ENCODE measurements around the gene MRPL4. TPM values are rescaled to one million over a fixed set of nuclear protein-coding genes. Genes with fewer than 3 reads are reported as not detected.

MRPL4 gene
- total RNA-seq, 2 donors from 2014 or later = 79.1 to 140 TPM

DNA sequence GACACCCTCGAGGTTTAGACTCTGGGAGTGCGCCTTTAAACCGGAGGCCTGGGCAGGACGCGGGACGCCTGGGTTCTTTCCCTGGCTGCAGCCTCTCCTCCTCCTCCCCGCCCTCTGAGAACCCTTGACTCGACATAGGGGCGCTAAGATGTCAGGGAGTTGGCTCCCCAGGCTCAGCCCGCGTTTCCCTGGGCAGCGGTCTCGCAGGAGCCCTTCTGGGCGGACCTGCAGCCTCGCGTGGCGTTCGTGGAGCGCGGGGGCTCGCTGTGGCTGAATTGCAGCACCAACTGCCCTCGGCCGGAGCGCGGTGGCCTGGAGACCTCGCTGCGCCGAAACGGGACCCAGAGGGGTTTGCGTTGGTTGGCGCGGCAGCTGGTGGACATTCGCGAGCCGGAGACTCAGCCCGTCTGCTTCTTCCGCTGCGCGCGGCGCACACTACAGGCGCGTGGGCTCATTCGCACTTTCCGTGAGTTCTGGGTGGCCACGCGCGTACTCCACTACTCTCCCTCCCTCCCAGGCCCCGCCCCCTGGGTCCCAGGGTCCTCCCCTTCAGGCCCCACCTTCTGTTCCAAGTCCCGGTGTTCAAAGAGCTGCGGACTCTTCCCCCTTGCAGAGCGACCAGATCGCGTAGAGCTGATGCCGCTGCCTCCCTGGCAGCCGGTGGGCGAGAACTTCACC, 39.0 kb downstream of the MRPL4 start:
- Mint-ChIP-seq H3K4me3 (peak overlapping the region; percentile 87), H3K36me3 (no peaks in the 10 kb centered on the region), H3K9me3 (no peaks in the 10 kb centered on the region), H3K27ac (peak overlapping the region in 1 of 2 donors; percentile 24), H3K27me3 (peaks cover 15 to 17% of the 10 kb centered on the region in 2 donors), H3K4me1 (ENCODE audit: low read depth in 2 of 2) (peaks cover 54 to 59% of the 10 kb centered on the region in 2 donors)
- DNase-seq (ENCODE audit: low spot score) (no peak), ATAC-seq (peak; percentile 32 to 54)

DNA sequence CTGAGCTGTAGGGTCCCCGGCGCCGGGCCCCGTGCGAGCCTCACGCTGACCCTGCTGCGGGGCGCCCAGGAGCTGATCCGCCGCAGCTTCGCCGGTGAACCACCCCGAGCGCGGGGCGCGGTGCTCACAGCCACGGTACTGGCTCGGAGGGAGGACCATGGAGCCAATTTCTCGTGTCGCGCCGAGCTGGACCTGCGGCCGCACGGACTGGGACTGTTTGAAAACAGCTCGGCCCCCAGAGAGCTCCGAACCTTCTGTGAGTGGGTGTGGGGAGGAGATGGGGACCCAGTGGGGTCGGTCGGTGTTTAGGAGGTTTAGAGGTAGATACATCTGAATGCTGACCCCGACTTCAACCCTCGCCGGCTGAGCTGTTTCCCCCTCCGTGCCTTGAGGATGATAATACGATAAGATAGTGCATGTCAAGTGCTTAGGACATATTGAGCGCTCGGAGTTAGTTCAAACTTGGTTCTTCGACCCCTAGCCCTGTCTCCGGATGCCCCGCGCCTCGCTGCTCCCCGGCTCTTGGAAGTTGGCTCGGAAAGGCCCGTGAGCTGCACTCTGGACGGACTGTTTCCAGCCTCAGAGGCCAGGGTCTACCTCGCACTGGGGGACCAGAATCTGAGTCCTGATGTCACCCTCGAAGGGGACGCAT, 39.7 kb downstream of the MRPL4 start:
- DNase-seq (ENCODE audit: low spot score) (no peak), ATAC-seq (no peak)
- Mint-ChIP-seq H3K4me3 (peak overlapping the region; percentile 87), H3K27ac (peak overlapping the region in 1 of 2 donors; percentile 31), H3K4me1 (ENCODE audit: low read depth in 2 of 2) (peaks cover 50 to 53% of the 10 kb centered on the region in 2 donors), H3K36me3 (no peaks in the 10 kb centered on the region), H3K27me3 (peaks cover 15 to 17% of the 10 kb centered on the region in 2 donors), H3K9me3 (no peaks in the 10 kb centered on the region)

DNA sequence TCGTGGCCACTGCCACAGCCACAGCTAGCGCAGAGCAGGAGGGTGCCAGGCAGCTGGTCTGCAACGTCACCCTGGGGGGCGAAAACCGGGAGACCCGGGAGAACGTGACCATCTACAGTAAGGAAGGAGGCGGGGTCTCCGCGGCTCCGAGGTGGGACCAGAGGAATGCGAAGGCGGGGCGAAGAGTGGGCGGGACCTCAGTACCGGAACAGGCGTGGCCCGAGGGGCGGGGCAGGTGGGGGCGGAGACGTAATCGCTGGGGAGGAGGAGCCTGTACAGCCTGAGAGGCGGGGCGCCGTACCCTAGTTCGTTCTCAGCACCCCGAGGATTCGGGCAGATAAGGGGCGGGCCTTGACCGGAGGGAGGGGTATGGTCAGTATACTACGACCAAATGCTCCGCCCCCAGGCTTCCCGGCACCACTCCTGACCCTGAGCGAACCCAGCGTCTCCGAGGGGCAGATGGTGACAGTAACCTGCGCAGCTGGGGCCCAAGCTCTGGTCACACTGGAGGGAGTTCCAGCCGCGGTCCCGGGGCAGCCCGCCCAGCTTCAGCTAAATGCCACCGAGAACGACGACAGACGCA, 40.3 kb downstream of the MRPL4 start:
- peak overlapping the region; percentile 87 for H3K4me3 Mint-ChIP-seq
- H3K4me1 Mint-ChIP-seq (ENCODE audit: low read depth in 2 of 2) = peaks cover 45 to 51% of the 10 kb centered on the region in 2 donors
- H3K9me3 Mint-ChIP-seq = no peaks in the 10 kb centered on the region
- ATAC-seq (peak; percentile 74 to 82), DNase-seq (ENCODE audit: low spot score) (peak; percentile 86)
- H3K36me3 Mint-ChIP-seq = no peaks in the 10 kb centered on the region
- H3K27ac Mint-ChIP-seq = peak overlapping the region in 1 of 2 donors; percentile 32
- peaks cover 15 to 17% of the 10 kb centered on the region in 2 donors for H3K27me3 Mint-ChIP-seq

DNA sequence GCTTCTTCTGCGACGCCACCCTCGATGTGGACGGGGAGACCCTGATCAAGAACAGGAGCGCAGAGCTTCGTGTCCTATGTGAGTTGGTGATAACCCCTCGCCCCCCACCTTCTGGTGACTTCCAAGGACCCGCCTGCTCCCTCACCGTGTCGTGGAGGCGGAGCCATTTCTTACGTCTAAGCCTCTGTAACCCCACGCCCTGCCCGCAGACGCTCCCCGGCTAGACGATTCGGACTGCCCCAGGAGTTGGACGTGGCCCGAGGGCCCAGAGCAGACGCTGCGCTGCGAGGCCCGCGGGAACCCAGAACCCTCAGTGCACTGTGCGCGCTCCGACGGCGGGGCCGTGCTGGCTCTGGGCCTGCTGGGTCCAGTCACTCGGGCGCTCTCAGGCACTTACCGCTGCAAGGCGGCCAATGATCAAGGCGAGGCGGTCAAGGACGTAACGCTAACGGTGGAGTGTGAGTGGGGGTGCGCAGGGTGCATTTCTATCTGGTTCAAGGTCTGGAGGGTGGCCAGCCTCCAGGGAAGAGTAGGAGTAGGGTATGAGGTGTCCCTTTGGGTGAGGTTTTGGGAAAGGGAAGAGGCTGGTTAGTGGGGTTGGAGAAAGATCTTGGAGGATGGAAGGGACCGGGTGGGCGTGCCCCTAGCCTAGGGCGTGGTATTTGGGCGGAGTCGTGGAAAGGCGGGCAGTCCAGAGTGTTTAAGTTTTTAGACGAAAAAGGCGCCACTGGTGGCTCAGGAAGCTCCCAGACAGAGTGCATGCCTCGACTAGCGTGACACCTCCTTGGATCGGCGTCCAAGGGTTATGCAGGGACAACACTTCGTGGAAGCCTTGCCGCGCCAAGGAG, 41.0 kb downstream of the MRPL4 start:
- peaks cover 44 to 45% of the 10 kb centered on the region in 2 donors for H3K4me1 Mint-ChIP-seq (ENCODE audit: low read depth in 2 of 2)
- DNase-seq (ENCODE audit: low spot score) (no peak), ATAC-seq (no peak)
- H3K27ac Mint-ChIP-seq = peak overlapping the region; percentile 32 to 76
- peak overlapping the region; percentile 87 for H3K4me3 Mint-ChIP-seq
- H3K36me3 Mint-ChIP-seq = no peaks in the 10 kb centered on the region
- no peaks in the 10 kb centered on the region for H3K9me3 Mint-ChIP-seq
- H3K27me3 Mint-ChIP-seq = peaks cover 15 to 17% of the 10 kb centered on the region in 2 donors

DNA sequence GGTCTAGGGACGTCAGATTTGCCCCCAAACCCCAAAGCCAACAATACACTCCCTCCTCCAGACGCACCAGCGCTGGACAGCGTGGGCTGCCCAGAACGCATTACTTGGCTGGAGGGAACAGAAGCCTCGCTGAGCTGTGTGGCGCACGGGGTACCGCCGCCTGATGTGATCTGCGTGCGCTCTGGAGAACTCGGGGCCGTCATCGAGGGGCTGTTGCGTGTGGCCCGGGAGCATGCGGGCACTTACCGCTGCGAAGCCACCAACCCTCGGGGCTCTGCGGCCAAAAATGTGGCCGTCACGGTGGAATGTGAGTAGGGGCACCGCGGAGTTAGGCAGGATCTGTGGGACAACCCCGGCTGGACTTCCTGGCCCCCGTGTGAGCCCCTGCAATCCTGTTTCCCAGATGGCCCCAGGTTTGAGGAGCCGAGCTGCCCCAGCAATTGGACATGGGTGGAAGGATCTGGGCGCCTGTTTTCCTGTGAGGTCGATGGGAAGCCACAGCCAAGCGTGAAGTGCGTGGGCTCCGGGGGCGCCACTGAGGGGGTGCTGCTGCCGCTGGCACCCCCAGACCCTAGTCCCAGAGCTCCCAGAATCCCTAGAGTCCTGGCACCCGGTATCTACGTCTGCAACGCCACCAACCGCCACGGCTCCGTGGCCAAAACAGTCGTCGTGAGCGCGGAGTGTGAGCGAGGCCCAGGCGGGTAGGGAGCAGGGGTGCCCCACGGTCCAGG, 41.8 kb downstream of the MRPL4 start:
- H3K9me3 Mint-ChIP-seq = no peaks in the 10 kb centered on the region
- ATAC-seq = no peak
- peak overlapping the region; percentile 87 for H3K4me3 Mint-ChIP-seq
- peaks cover 38 to 41% of the 10 kb centered on the region in 2 donors for H3K4me1 Mint-ChIP-seq (ENCODE audit: low read depth in 2 of 2)
- peaks cover 15 to 17% of the 10 kb centered on the region in 2 donors for H3K27me3 Mint-ChIP-seq
- DNase-seq (ENCODE audit: low spot score) = no peak
- peak overlapping the region; percentile 32 to 76 for H3K27ac Mint-ChIP-seq
- no peaks in the 10 kb centered on the region for H3K36me3 Mint-ChIP-seq

DNA sequence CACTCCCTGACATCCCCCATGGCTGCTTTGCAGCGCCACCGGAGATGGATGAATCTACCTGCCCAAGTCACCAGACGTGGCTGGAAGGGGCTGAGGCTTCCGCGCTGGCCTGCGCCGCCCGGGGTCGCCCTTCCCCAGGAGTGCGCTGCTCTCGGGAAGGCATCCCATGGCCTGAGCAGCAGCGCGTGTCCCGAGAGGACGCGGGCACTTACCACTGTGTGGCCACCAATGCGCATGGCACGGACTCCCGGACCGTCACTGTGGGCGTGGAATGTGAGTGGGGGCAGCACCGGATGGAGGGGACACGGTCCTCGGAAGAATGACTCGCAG, 42.3 kb downstream of the MRPL4 start:
- DNase-seq (ENCODE audit: low spot score) (no peak), ATAC-seq (no peak)
- Mint-ChIP-seq H3K36me3 (no peaks in the 10 kb centered on the region), H3K27me3 (peaks cover 15 to 17% of the 10 kb centered on the region in 2 donors), H3K27ac (no peak overlapping the region), H3K4me3 (peak overlapping the region; percentile 30), H3K9me3 (no peaks in the 10 kb centered on the region), H3K4me1 (ENCODE audit: low read depth in 2 of 2) (peaks cover 37 to 39% of the 10 kb centered on the region in 2 donors)

DNA sequence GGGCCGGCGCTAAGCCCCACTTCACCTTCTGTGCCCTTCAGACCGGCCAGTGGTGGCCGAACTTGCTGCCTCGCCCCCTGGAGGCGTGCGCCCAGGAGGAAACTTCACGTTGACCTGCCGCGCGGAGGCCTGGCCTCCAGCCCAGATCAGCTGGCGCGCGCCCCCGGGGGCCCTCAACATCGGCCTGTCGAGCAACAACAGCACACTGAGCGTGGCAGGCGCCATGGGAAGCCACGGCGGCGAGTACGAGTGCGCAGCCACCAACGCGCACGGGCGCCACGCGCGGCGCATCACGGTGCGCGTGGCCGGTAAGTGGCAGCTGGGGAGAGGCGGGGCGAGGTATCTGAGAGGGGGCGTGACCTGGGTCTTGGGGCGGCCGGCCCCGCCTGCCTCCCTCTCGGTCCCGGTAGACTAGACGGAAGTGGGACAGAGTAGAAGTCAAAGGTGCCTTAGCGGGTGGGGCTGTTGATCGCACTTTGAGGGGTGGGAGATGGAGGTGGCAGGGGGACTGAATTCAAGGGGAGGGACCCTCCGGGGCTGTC, 43.4 kb downstream of the MRPL4 start:
- Mint-ChIP-seq H3K27me3 (peaks cover 12 to 13% of the 10 kb centered on the region in 2 donors), H3K4me3 (peak overlapping the region; percentile 80), H3K9me3 (no peaks in the 10 kb centered on the region), H3K27ac (peak overlapping the region in 1 of 2 donors; percentile 82), H3K4me1 (ENCODE audit: low read depth in 2 of 2) (peaks cover 35 to 38% of the 10 kb centered on the region in 2 donors), H3K36me3 (no peaks in the 10 kb centered on the region)
- DNase-seq (ENCODE audit: low spot score) (peak; percentile 82), ATAC-seq (peak; percentile 82 to 84)

DNA sequence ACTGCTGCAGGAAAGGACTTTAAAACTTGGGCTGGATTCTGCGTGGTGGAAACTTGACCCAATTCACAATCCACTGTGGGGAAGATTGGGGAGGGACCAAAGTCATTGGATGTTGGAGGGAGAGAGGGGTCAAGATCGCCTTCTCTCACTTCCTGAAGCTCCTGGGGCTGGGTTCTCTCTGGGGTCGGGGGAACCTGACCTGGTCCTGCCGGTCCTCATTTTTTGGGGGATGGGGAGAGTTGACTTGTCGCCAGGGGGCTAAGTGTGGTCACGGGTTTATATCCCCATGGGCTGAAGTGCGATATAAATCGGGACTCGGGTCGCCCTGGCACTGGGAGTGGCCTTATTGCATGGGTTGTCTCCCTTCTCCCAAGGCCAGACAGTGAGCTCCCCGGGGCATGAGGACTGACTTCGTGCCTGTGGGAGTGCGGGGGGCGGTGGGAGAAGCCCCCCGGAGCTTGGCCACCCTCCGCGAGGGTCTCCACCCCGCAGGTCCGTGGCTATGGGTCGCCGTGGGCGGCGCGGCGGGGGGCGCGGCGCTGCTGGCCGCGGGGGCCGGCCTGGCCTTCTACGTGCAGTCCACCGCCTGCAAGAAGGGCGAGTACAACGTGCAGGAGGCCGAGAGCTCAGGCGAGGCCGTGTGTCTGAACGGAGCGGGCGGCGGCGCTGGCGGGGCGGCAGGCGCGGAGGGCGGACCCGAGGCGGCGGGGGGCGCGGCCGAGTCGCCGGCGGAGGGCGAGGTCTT, 44.0 kb downstream of the MRPL4 start:
- ATAC-seq = no peak
- peaks cover 8% of the 10 kb centered on the region in 2 donors for H3K27me3 Mint-ChIP-seq
- H3K4me1 Mint-ChIP-seq (ENCODE audit: low read depth in 2 of 2) = peaks cover 29 to 31% of the 10 kb centered on the region in 2 donors
- no peaks in the 10 kb centered on the region for H3K9me3 Mint-ChIP-seq
- no peak for DNase-seq (ENCODE audit: low spot score)
- H3K27ac Mint-ChIP-seq = peak overlapping the region in 1 of 2 donors; percentile 82
- peak overlapping the region; percentile 80 for H3K4me3 Mint-ChIP-seq
- no peaks in the 10 kb centered on the region for H3K36me3 Mint-ChIP-seq

DNA sequence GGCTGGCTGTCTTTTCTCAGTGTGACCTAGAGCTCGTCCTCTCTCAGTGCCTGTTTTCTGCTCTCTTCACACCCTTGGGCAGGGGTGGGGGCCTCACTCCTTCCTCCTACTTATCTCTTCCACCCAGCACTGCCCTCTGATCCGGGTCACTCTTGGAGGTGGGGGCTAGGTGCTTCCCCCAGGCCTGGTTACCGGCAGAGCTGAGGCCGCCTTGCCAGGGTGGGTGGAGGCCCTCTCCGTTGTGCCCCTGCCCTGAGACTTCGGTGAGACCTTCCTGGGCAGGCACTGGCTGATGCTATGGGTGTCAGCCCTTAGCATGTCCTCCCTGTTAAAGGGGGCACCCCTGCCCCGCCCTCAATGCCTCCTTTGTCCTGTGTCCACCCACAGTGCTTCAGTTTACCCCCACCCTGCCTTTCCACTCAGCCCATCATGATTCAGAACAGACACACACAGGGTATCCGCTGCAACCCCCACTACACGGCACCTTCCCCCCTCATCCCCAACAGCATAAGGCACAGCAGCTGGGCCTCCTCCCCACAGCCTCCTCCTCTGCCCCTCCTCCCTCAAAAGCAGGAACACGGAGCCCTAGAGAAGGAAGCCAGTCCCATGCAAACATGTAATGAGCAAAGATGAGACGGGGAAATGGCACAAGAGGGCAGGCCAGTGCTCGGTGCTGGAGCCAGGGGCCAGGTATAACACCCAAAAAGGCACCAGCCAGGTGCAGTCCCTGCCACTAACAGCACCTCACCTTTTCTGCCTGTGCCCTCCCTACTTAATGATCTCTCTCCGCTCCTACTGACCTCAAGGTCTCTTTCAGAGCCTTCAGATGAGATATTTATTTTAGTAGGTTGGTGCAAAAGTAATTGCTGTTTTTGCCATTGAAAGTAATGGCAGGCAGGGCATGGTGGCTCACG, 47.8 kb downstream of the MRPL4 start:
- no peak for DNase-seq (ENCODE audit: low spot score)
- Mint-ChIP-seq H3K9me3 (no peaks in the 10 kb centered on the region), H3K4me1 (ENCODE audit: low read depth in 2 of 2) (peaks cover 6 to 11% of the 10 kb centered on the region in 2 donors), H3K4me3 (no peak overlapping the region), H3K27me3 (no peaks in the 10 kb centered on the region), H3K27ac (no peak overlapping the region), H3K36me3 (no peaks in the 10 kb centered on the region)
- ATAC-seq = no peak

DNA sequence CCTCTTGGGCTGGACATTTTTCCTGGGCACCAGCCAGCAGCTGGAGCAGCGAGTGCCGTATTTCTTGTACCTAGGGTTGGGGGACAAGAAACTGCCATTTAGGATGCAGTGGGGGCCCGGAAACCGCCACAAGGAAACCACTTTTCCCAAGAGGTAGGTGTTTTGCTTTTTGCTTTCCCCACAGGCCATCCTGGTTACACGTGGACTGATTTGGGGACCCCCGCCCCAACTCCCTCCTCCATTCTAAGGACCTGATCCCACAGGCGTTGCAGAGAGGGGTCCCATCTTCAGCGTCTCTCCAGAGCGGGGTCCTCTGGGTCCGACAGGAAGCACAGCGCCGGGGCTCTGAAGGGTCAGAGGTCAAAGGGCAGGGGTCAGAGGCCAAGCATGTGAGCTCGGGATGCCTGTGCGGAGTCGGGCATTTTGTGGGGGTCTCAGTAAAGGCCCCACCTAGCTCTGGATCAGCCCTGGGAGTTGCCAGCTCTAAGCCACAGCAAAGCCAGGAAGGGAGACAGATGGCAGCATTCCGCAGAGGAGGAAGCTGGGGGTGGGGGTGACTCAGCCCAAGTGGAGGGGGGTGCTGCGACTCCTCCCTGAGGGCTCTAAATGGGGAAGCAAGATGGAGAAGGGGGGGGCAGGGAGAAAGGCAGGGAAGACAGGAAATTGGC, 53.3 kb downstream of the MRPL4 start:
- Mint-ChIP-seq H3K27ac (no peak overlapping the region), H3K4me3 (no peak overlapping the region), H3K27me3 (no peaks in the 10 kb centered on the region), H3K4me1 (ENCODE audit: low read depth in 2 of 2) (no peaks in the 10 kb centered on the region), H3K9me3 (no peaks in the 10 kb centered on the region), H3K36me3 (no peaks in the 10 kb centered on the region)
- DNase-seq (ENCODE audit: low spot score) (no peak), ATAC-seq (no peak)

DNA sequence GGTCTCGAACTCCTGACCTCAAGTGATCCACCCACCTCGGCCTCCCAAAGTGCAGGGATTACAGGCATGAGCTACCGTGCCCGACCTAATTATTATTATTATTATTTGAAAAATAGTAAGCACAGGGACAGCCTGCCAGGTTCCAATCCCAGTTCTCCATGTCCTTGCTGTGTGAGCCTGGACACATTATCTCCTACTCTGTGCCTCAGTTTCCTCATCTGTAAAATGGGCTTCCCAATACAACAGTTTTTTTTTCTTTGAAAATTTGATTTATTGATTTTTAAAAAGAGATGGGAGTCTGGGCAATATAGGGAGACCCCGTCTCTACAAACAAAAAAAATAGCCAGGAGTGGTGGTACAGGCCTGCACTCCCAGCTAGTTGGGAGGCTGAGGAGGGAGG, 54.3 kb downstream of the MRPL4 start:
- Mint-ChIP-seq H3K36me3 (no peaks in the 10 kb centered on the region), H3K27me3 (no peaks in the 10 kb centered on the region), H3K4me1 (ENCODE audit: low read depth in 2 of 2) (no peaks in the 10 kb centered on the region), H3K4me3 (no peak overlapping the region), H3K9me3 (no peaks in the 10 kb centered on the region), H3K27ac (no peak overlapping the region)
- ATAC-seq (no peak), DNase-seq (ENCODE audit: low spot score) (no peak)

All from natural killer cell treated with Interleukin-12 subunit alpha and Interleukin-12 subunit beta and Interleukin-15 and Interleukin-18, amount 100 ng/mL, for 72 hours (primary cell).